GM19043 (cell line): ENCODE data around the gene LPP.

Experiments
- ATAC-seq: cut with Tn5 transposase; IDR thresholded peaks from one replicate; pipeline ENCODE4 v1.9.1; 2021; ENCODE audit warnings: low read depth; ENCODE audit not compliant: unreplicated experiment

Gene LPP

GRCh38 chr3:188867691-188868265, 713.8 kb downstream of the LPP start:
- ATAC-seq, result no peak

- no peak for ATAC-seq
Measured at GRCh38 chr3:188868803-188869202, 714.8 kb downstream of the LPP start.

- ATAC-seq, result no peak
Measured at GRCh38 chr3:188869628-188870027, 715.7 kb downstream of the LPP start.

- no peak for ATAC-seq
Measured at GRCh38 chr3:188870431-188870830, 716.5 kb downstream of the LPP start.

GRCh38 chr3:188874576-188874975, 720.6 kb downstream of the LPP start:
- no peak for ATAC-seq

GRCh38 chr3:188875413-188875812, 721.5 kb downstream of the LPP start:
- no peak for ATAC-seq

GRCh38 chr3:188876370-188876769, 722.4 kb downstream of the LPP start:
- no peak for ATAC-seq

- no peak for ATAC-seq
Measured at GRCh38 chr3:188877381-188877780, 723.4 kb downstream of the LPP start.

GRCh38 chr3:188878076-188878475, 724.1 kb downstream of the LPP start:
- no peak for ATAC-seq

- ATAC-seq, result no peak
Measured at GRCh38 chr3:188881954-188882641, 728.1 kb downstream of the LPP start.

GRCh38 chr3:188884299-188885043, 730.5 kb downstream of the LPP start:
- ATAC-seq, result no peak

- no peak for ATAC-seq
Measured at GRCh38 chr3:188888321-188889053, 734.5 kb downstream of the LPP start.

GRCh38 chr3:188889054-188889491, 735.1 kb downstream of the LPP start:
- ATAC-seq, result no peak

- no peak for ATAC-seq
Measured at GRCh38 chr3:188890572-188891270, 736.8 kb downstream of the LPP start.

- no peak for ATAC-seq
Measured at GRCh38 chr3:188899881-188900280, 745.9 kb downstream of the LPP start.

- no peak for ATAC-seq
Measured at GRCh38 chr3:188900421-188900951, 746.5 kb downstream of the LPP start.

GRCh38 chr3:188901126-188901525, 747.2 kb downstream of the LPP start:
- no peak for ATAC-seq

- ATAC-seq, result no peak
Measured at GRCh38 chr3:188901671-188902287, 747.8 kb downstream of the LPP start.

- no peak for ATAC-seq
Measured at GRCh38 chr3:188904670-188905069, 750.7 kb downstream of the LPP start.

GRCh38 chr3:188905547-188905946, 751.6 kb downstream of the LPP start:
- no peak for ATAC-seq
